Caco-2 (cell line): ENCODE measurements around the gene BLTP1. TPM values are rescaled to one million over a fixed set of nuclear protein-coding genes. Genes with fewer than 3 reads are reported as not detected.

Source experiments
- BruUV-seq: library from RNA; stranded (reverse); fragments of 400-500 nt; replicated peaks from 2 replicates; lab custom pipeline; 2021; lab: Mats Ljungman, UMichigan
- CTCF ChIA-PET: fragments of 300-600 bp; sonication (Branson Sonifier 250); formaldehyde crosslinking; loops from one replicate; lab custom pipeline; 2022; ENCODE audit warnings: antibody characterized with exemption; lab: Charles Lee
- POLR2A ChIA-PET: fragments of 300-600 bp; sonication (Branson Sonifier 250); formaldehyde crosslinking; loops from one replicate; lab custom pipeline; 2022; ENCODE audit warnings: antibody characterized with exemption; lab: Charles Lee
- DNase-seq, 2 experiments: peaks; one replicate each; pipeline versions ENCODE4 v3.0.0 to v3.0.0-alpha.2; 2020 to 2022
- H3K27me3 ChIP-seq: replicated peaks from 2 replicates; pipeline ENCODE4 v1.6.0; 2011; ENCODE audit warnings: low read length; ENCODE audit not compliant: control insufficient read depth, insufficient read depth
- H3K36me3 ChIP-seq: 2 replicates; pipeline ENCODE4 v1.5.1; 2011; ENCODE audit warnings: low read length; ENCODE audit not compliant: control insufficient read depth, insufficient read depth
- H3K4me1 ChIP-seq: fragments of 250-450 bp; sonication (Bioruptor Pico); 2 replicates; pipeline ENCODE4 v1.5.1; 2020; ENCODE audit warnings: mild to moderate bottlenecking
- H3K4me3 ChIP-seq: 2 replicates; pipeline ENCODE4 v1.5.1; 2011; ENCODE audit warnings: low read depth, mild to moderate bottlenecking, control low read depth, low read length
- H3K9me3 ChIP-seq: fragments of 250-450 bp; sonication (Bioruptor Pico); 2 replicates; pipeline ENCODE4 v1.5.1; 2020; ENCODE audit warnings: mild to moderate bottlenecking, moderate library complexity
- H3K27ac Mint-ChIP-seq: one replicate; pipeline ENCODE4 v1.8.0; 2022; ENCODE audit warnings: mixed read lengths; ENCODE audit not compliant: unreplicated experiment
- H3K27me3 Mint-ChIP-seq: one replicate; pipeline ENCODE4 v1.8.0; 2022; ENCODE audit warnings: mixed read lengths; ENCODE audit not compliant: insufficient read depth, unreplicated experiment
- H3K36me3 Mint-ChIP-seq: one replicate; pipeline ENCODE4 v1.8.0; 2022; ENCODE audit warnings: mild to moderate bottlenecking, mixed read lengths; ENCODE audit not compliant: insufficient read depth, unreplicated experiment
- H3K4me1 Mint-ChIP-seq: one replicate; pipeline ENCODE4 v1.8.0; 2022; ENCODE audit warnings: low read depth, mixed read lengths; ENCODE audit not compliant: unreplicated experiment
- H3K4me3 Mint-ChIP-seq: one replicate; pipeline ENCODE4 v1.8.0; 2022; ENCODE audit warnings: mild to moderate bottlenecking, moderate library complexity, mixed read lengths; ENCODE audit not compliant: unreplicated experiment
- H3K9me3 Mint-ChIP-seq: one replicate; pipeline ENCODE4 v1.8.0; 2022; ENCODE audit warnings: mixed read lengths; ENCODE audit not compliant: unreplicated experiment
- CTCF ChIP-seq, 2 experiments: fragments of 200-600 bp in 1 of 2; IDR thresholded peaks; 1 replicate in 1 of 2; 2 replicates in 1 of 2; pipeline versions ENCODE4 v1.5.1 to v1.8.0; 2011 to 2022; ENCODE audit warnings: antibody characterized with exemption in 1 of 2, control low read depth in 1 of 2, inconsistent platforms in 1 of 2, low read depth in 1 of 2, low read length in 1 of 2, mild to moderate bottlenecking in 1 of 2, moderate library complexity in 1 of 2; ENCODE audit not compliant: insufficient read depth in 1 of 2, severe bottlenecking in 1 of 2, unreplicated experiment in 1 of 2
- intact Hi-C: fragments of 100-400 bp; cut with micrococcal nuclease; formaldehyde crosslinking; loops from one replicate; pipeline ENCODE4 v1.10.0; 2022; ENCODE audit not compliant: unreplicated experiment
- total RNA-seq: library from RNA; stranded (reverse); gene quantifications from 2 replicates; pipeline ENCODE4 v1.2.3, GENCODE V29; 2022

BLTP1 gene
- total RNA-seq, 1 experiment from 2014 or later, result 32.0 TPM

DNA sequence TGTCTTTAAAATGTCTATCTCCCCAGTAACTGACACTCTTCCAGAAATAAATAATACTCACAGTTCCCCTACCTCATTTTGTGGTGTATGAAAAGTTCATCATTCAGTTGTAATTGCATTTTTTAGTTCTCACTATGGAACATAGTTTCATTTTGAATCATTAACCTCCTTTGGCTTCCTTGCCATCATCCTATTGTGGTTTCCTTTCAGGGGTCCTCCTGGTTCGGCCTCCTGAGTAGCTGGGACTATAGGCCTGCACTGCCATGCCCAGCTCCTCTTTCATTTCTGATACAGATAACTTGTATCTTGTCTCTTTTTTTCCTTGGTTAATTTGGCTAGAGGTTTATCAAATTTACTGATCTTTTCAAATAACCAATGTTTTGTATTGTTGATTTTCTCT lies 23.1 kb upstream of the BLTP1 start:
- no peak overlapping the region for H3K4me3 ChIP-seq
- no peaks in the 10 kb centered on the region for H3K4me1 Mint-ChIP-seq
- no peaks in the 10 kb centered on the region for H3K36me3 ChIP-seq
- H3K4me1 ChIP-seq, result no peaks in the 10 kb centered on the region
- intact Hi-C loops, result no loop called here
- no peak overlapping the region for H3K27ac Mint-ChIP-seq
- H3K4me3 Mint-ChIP-seq, result no peak overlapping the region
- no TSS peak for BruUV-seq
- POLR2A ChIA-PET, result no interaction called here
- no peaks in the 10 kb centered on the region for H3K27me3 ChIP-seq
- TF ChIP-seq CTCF (IDR thresholded peaks at IDR 0.05; ENCODE audit: insufficient read depth in 1 of 2, low read depth in 1 of 2, low read length in 1 of 2, severe bottlenecking in 1 of 2, unreplicated experiment in 1 of 2), result no peak
- peaks cover 9% of the 10 kb centered on the region for H3K9me3 Mint-ChIP-seq
- no peaks in the 10 kb centered on the region for H3K9me3 ChIP-seq
- CTCF ChIA-PET, result no interaction called here
- peaks cover 12% of the 10 kb centered on the region for H3K27me3 Mint-ChIP-seq
- DNase-seq, result no peak
- H3K36me3 Mint-ChIP-seq, result no peaks in the 10 kb centered on the region

DNA sequence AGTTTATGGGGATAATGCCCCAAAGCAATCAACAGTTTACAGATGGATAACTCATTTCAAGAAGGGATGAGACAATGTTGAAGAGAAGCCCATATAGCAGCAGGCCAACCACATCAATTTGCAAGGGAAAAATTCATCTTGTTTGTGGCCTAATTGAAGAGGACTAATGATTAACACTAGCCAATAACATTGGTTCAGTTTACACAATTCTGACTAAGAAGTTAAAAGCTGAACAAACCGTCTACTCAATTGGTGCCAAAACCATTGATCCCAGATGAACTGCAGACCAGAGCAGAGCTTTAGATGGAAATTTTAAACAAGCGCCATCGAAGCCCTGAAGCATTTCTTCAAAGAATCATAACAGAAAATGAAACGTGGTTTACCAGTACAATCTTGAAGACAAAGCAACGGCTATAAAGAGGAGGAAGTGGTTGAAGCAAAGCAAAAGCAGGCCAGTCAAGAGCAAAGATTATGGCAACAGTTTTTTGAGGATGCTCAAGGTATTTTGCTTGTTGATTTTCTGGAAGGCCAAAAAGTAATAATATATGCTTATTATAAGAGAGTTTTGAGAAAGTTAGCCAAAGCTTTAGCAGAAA lies 20.5 kb upstream of the BLTP1 start:
- Histone ChIP-seq H3K9me3 (no peaks in the 10 kb centered on the region), H3K4me3 (no peak overlapping the region), H3K4me1 (no peaks in the 10 kb centered on the region), H3K36me3 (no peaks in the 10 kb centered on the region), H3K27me3 (no peaks in the 10 kb centered on the region)
- DNase-seq, result no peak
- ChIA-PET CTCF (no interaction called here), POLR2A (no interaction called here)
- Mint-ChIP-seq H3K4me3 (no peak overlapping the region), H3K27ac (no peak overlapping the region), H3K27me3 (peaks cover 9% of the 10 kb centered on the region), H3K36me3 (no peaks in the 10 kb centered on the region), H3K9me3 (no peaks in the 10 kb centered on the region), H3K4me1 (no peaks in the 10 kb centered on the region)
- TF ChIP-seq CTCF (IDR thresholded peaks at IDR 0.05; ENCODE audit: insufficient read depth in 1 of 2, low read depth in 1 of 2, low read length in 1 of 2, severe bottlenecking in 1 of 2, unreplicated experiment in 1 of 2), result no peak
- BruUV-seq, result no TSS peak
- intact Hi-C loops, result no loop called here

DNA sequence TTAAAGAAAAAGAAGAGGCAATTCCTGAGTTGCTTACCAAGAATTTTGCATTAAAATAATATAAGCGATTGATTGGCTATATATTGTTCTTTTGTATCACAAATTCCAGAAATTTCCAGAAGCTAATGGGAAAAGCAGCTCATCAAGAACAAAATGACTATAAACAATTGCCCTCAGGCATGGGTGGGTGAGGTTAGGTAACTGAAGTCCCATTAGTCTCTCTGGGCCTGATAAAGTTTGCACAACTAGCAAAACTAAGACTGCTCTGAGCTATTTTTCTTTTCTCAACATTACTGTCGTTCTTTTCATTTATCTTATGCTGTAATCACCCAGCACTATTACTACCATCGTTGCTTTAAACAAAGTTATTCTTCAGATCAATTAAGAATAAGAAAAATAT lies 19.2 kb upstream of the BLTP1 start:
- Mint-ChIP-seq H3K36me3 (no peaks in the 10 kb centered on the region), H3K27ac (no peak overlapping the region), H3K27me3 (peaks cover 9% of the 10 kb centered on the region), H3K9me3 (no peaks in the 10 kb centered on the region), H3K4me1 (no peaks in the 10 kb centered on the region), H3K4me3 (no peak overlapping the region)
- ChIA-PET CTCF (no interaction called here), POLR2A (no interaction called here)
- Histone ChIP-seq H3K27me3 (no peaks in the 10 kb centered on the region), H3K36me3 (no peaks in the 10 kb centered on the region), H3K4me1 (no peaks in the 10 kb centered on the region), H3K9me3 (no peaks in the 10 kb centered on the region), H3K4me3 (no peak overlapping the region)
- no peak for DNase-seq
- no TSS peak for BruUV-seq
- intact Hi-C loops, result no loop called here
- no peak for TF ChIP-seq CTCF (IDR thresholded peaks at IDR 0.05; ENCODE audit: insufficient read depth in 1 of 2, low read depth in 1 of 2, low read length in 1 of 2, severe bottlenecking in 1 of 2, unreplicated experiment in 1 of 2)
